ENCODE results near the gene ZNF235.
"Not testable (repeated sequence)": the region's sequence is repeated elsewhere in the genome, so short reads cannot be mapped to it uniquely, and the experiment has no call there.

ZNF235 gene

GRCh38 chr19:44255705-44256411 is 49.0 kb downstream of the ZNF235 start:
- no peak for DNase-seq

DNA sequence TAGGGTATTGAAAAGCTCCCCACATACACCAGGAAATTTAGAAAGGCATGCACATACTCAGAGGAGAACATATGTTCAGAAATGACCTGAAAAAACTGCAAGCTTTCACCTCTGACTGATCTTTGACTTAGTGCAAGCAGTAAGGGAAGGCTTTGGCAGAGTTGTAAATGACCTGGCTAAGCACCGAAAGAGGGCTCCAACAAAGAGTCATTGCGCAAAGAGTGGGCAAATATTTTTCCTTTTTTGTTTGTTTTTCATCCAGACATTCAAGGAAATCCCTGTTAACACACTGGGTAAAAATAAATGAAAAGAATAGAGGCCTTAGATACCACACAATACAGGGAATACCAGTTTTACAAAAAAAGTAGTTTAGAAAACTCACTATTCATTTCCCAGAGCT is 50.3 kb downstream of the ZNF235 start:
- DNase-seq: no peak

- DNase-seq: not testable (repeated sequence)
These were observed 51.4 kb downstream of the ZNF235 start for GRCh38 chr19:44253392-44253791.

DNA sequence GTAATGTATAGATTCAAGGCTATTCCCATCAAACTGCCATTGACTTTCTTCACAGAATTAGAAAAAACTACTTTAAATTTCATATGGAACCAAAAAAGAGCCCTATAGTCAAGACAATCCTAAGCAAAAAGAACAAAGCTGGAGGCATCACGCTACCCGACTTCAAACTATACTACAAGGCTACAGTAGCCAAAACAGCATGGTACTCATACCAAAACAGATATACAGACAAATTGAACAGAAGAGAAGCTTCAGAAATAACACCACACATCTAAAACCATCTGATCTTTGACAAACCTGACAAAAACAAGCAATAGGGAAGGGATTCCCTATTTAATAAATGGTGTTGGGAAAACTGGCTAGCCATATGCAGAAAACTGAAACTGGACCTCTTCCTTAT is 52.5 kb downstream of the ZNF235 start:
- not testable (repeated sequence) for DNase-seq

DNA sequence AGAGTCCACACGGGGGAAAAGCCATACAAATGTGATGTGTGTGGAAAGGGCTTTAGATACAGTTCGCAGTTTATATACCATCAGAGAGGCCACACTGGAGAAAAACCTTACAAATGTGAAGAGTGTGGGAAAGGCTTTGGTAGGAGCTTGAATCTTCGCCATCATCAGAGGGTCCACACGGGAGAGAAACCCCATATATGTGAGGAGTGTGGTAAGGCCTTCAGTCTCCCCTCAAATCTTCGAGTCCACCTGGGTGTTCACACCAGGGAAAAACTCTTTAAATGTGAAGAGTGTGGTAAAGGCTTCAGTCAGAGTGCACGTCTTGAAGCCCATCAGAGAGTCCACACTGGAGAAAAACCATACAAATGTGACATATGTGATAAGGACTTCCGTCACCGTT is 68.4 kb downstream of the ZNF235 start:
- DNase-seq: no peak

Data from NCI-H2029 treated with DMSO at 0.1 percent for 48 hours (cell line).